Measurements from ENCODE around the gene LYPD1. TPM values are rescaled to one million over a fixed set of nuclear protein-coding genes. Genes with fewer than 3 reads are reported as not detected.

The LYPD1 gene
- total and polyA plus RNA-seq, 9 of the 15 experiments (the other 6 are each of a cell fraction or from before 2014, with no cell fraction given) = not detected

- no peaks in the 10 kb centered on the region for H3K36me3 ChIP-seq (ENCODE audit: control insufficient read depth, insufficient read depth, low read length)
- TF ChIP-seq TGIF2 (CRISPR knock-in tag; IDR thresholded peaks at IDR 0.05) = no peak
- ChIA-PET POLR2A (interaction anchor here (0.7 to 1.2 kb wide), 2 partner anchors 10 to 1684 kb away, joined by 3 read pairs; no protein-coding TSS in a partner anchor), CTCF (ENCODE audit: low intra/inter-chr PET ratio) (no interaction called here)
- no peak for ATAC-seq
- no peaks in the 10 kb centered on the region for H3K4me1 ChIP-seq (replicated peaks in 1 of 2; ENCODE audit: control insufficient read depth in 2 of 2, insufficient read depth in 2 of 2, low read length in 2 of 2)
- BruUV-seq (replicated peaks) = no TSS peak
- no peaks in the 10 kb centered on the region for H4K20me1 ChIP-seq (replicated peaks; ENCODE audit: control insufficient read depth, insufficient read depth, low read length)
- H3K27ac ChIP-seq (ENCODE audit: extremely low read depth, low read depth, low read length) = no peak overlapping the region
- no peaks in the 10 kb centered on the region for H3K79me2 ChIP-seq (ENCODE audit: control insufficient read depth, insufficient read depth, low read length)
- no peaks in the 10 kb centered on the region for H3K27me3 ChIP-seq (ENCODE audit: control insufficient read depth in 2 of 2, insufficient read depth in 2 of 2, low read length in 2 of 2)
- no peak overlapping the region for H3K4me2 ChIP-seq (ENCODE audit: insufficient read depth, low read length)
- H3K9me1 ChIP-seq (ENCODE audit: control insufficient read depth, insufficient read depth, low read length) = no peaks in the 10 kb centered on the region
- no peak for FAIRE-seq
- H3K9ac ChIP-seq (ENCODE audit: insufficient read depth in 1 of 2, low read depth in 2 of 2, low read length in 2 of 2) = no peak overlapping the region
- in situ Hi-C loops (cut with MboI) = no loop called here
- H3K9me3 ChIP-seq (replicated peaks; ENCODE audit: control insufficient read depth, insufficient read depth, low read depth, low read length) = no peaks in the 10 kb centered on the region
- 0% methylated on average over 8 of the region's 8 CpGs for WGBS (ENCODE audit: insufficient coverage, low coverage, missing lambda C conversion rate)
- DNase-seq (ENCODE audit: extremely low read depth in 1 of 4, low spot score in 3 of 4) = no peak
- H2AFZ ChIP-seq (ENCODE audit: low read depth, low read length) = no peak overlapping the region
- intact Hi-C loops (cut with micrococcal nuclease) = no loop called here
- H3K4me3 ChIP-seq = no peak overlapping the region
These were observed 63.4 kb downstream of the LYPD1 start for GRCh38 chr2:132606649-132607048.

- 3% methylated on average over 14 of the region's 14 CpGs for WGBS (ENCODE audit: insufficient coverage, low coverage, missing lambda C conversion rate)
- ATAC-seq (no peak), DNase-seq (ENCODE audit: extremely low read depth in 1 of 4, low spot score in 3 of 4) (no peak), FAIRE-seq (no peak)
- Histone ChIP-seq H3K79me2 (ENCODE audit: control insufficient read depth, insufficient read depth, low read length) (no peaks in the 10 kb centered on the region), H3K9ac (ENCODE audit: insufficient read depth in 1 of 2, low read depth in 2 of 2, low read length in 2 of 2) (no peak overlapping the region), H3K9me3 (replicated peaks; ENCODE audit: control insufficient read depth, insufficient read depth, low read depth, low read length) (no peaks in the 10 kb centered on the region), H3K4me2 (ENCODE audit: insufficient read depth, low read length) (no peak overlapping the region), H4K20me1 (replicated peaks; ENCODE audit: control insufficient read depth, insufficient read depth, low read length) (no peaks in the 10 kb centered on the region), H3K4me1 (replicated peaks in 1 of 2; ENCODE audit: control insufficient read depth in 2 of 2, insufficient read depth in 2 of 2, low read length in 2 of 2) (no peaks in the 10 kb centered on the region), H3K9me1 (ENCODE audit: control insufficient read depth, insufficient read depth, low read length) (no peaks in the 10 kb centered on the region), H3K4me3 (no peak overlapping the region), H2AFZ (ENCODE audit: low read depth, low read length) (no peak overlapping the region), H3K27ac (ENCODE audit: extremely low read depth, low read depth, low read length) (no peak overlapping the region), H3K27me3 (ENCODE audit: control insufficient read depth in 2 of 2, insufficient read depth in 2 of 2, low read length in 2 of 2) (no peaks in the 10 kb centered on the region), H3K36me3 (ENCODE audit: control insufficient read depth, insufficient read depth, low read length) (no peaks in the 10 kb centered on the region)
- ChIA-PET POLR2A (interaction anchor here (1.2 kb wide), 1 partner anchor 11 kb away, joined by 3 read pairs; no protein-coding TSS in a partner anchor), CTCF (ENCODE audit: low intra/inter-chr PET ratio) (no interaction called here)
- intact Hi-C loops (cut with micrococcal nuclease) (no loop called here), in situ Hi-C loops (cut with MboI) (no loop called here)
- BruUV-seq (replicated peaks) = no TSS peak
- TF ChIP-seq ZSCAN32 (CRISPR knock-in tag; IDR thresholded peaks at IDR 0.05) (no peak), SP2 (IDR thresholded peaks at IDR 0.05; ENCODE audit: extremely low read depth, low read depth, low read length, poor library complexity, severe bottlenecking) (no peak), HNRNPK (IDR thresholded peaks at IDR 0.05; ENCODE audit: low read depth, low read length, poor library complexity, severe bottlenecking) (no peak), TRIM28 (IDR thresholded peaks at IDR 0.05) (no peak), SRSF1 (IDR thresholded peaks at IDR 0.05; ENCODE audit: low read depth, low read length) (no peak), KDM1A (IDR thresholded peaks at IDR 0.05) (no peak), HLTF (IDR thresholded peaks at IDR 0.05) (no peak), STAT5A (IDR thresholded peaks at IDR 0.05; ENCODE audit: borderline replicate concordance, low read length) (no peak), E2F1 (CRISPR knock-in tag; IDR thresholded peaks at IDR 0.05) (no peak), MTF1 (CRISPR knock-in tag; IDR thresholded peaks at IDR 0.05; ENCODE audit: borderline replicate concordance) (no peak)
- TF ChIP-seq, protein P1, sequence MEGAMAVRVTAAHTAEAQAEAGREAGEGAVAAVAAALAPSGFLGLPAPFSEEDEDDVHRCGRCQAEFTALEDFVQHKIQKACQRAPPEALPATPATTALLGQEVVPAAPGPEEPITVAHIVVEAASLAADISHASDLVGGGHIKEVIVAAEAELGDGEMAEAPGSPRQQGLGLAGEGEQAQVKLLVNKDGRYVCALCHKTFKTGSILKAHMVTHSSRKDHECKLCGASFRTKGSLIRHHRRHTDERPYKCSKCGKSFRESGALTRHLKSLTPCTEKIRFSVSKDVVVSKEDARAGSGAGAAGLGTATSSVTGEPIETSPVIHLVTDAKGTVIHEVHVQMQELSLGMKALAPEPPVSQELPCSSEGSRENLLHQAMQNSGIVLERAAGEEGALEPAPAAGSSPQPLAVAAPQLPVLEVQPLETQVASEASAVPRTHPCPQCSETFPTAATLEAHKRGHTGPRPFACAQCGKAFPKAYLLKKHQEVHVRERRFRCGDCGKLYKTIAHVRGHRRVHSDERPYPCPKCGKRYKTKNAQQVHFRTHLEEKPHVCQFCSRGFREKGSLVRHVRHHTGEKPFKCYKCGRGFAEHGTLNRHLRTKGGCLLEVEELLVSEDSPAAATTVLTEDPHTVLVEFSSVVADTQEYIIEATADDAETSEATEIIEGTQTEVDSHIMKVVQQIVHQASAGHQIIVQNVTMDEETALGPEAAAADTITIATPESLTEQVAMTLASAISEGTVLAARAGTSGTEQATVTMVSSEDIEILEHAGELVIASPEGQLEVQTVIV (CRISPR knock-in tag; IDR thresholded peaks at IDR 0.05; ENCODE audit: borderline replicate concordance) = no peak
These were observed 64.5 kb downstream of the LYPD1 start for GRCh38 chr2:132605236-132606180.
